HT-29 (cell line): ENCODE measurements around the gene INPP5J. TPM values are rescaled to one million over a fixed set of nuclear protein-coding genes. Genes with fewer than 3 reads are reported as not detected.

ENCODE experiments used
- DNase-seq: peaks from one replicate; pipeline ENCODE4 v3.0.0-alpha.2; 2015; ENCODE audit warnings: low spot score
- total RNA-seq: library from RNA; depleted of rRNA; stranded (reverse); fragments of >200 nt; shearing (Covaris generic); gene quantifications from 2 replicates; pipeline ENCODE4 v1.2.3, GENCODE V29; 2014

INPP5J gene
- total RNA-seq, 1 experiment from 2014 or later: 1.8 TPM

- no peak for DNase-seq
Observed at GRCh38 chr22:31123292-31123602, 481 bp downstream of the INPP5J start.

GRCh38 chr22:31124290-31124689, 1.5 kb downstream of the INPP5J start:
- no peak for DNase-seq

- DNase-seq: no peak
Observed at GRCh38 chr22:31124811-31125465, 2.2 kb downstream of the INPP5J start.

- no peak for DNase-seq
Observed at GRCh38 chr22:31125521-31126117, 2.9 kb downstream of the INPP5J start.

GRCh38 chr22:31126128-31126868, 3.5 kb downstream of the INPP5J start:
- DNase-seq: no peak

GRCh38 chr22:31126869-31127175, 4.1 kb downstream of the INPP5J start:
- no peak for DNase-seq

- no peak for DNase-seq
Observed at GRCh38 chr22:31127181-31127772, 4.5 kb downstream of the INPP5J start.

- DNase-seq: no peak
Observed at GRCh38 chr22:31128156-31128555, 5.4 kb downstream of the INPP5J start.

- no peak for DNase-seq
Observed at GRCh38 chr22:31130873-31131272, 8.1 kb downstream of the INPP5J start.

GRCh38 chr22:31133911-31134310, 11.1 kb downstream of the INPP5J start:
- DNase-seq: no peak

- no peak for DNase-seq
Observed at GRCh38 chr22:31134688-31135087, 11.9 kb downstream of the INPP5J start.

GRCh38 chr22:31135706-31136105, 12.9 kb downstream of the INPP5J start:
- DNase-seq: no peak

GRCh38 chr22:31136155-31136554, 13.4 kb downstream of the INPP5J start:
- DNase-seq: no peak

- no peak for DNase-seq
Observed at GRCh38 chr22:31136711-31137110, 13.9 kb downstream of the INPP5J start.

GRCh38 chr22:31137721-31138120, 15.0 kb downstream of the INPP5J start:
- DNase-seq: no peak

- no peak for DNase-seq
Observed at GRCh38 chr22:31138126-31138525, 15.4 kb downstream of the INPP5J start.

GRCh38 chr22:31139066-31139465, 16.3 kb downstream of the INPP5J start:
- DNase-seq: no peak

- DNase-seq: no peak
Observed at GRCh38 chr22:31139866-31140716, 17.3 kb downstream of the INPP5J start, which contains the start of gene PLA2G3. Gene PLA2G3, minus strand, starts transcription at chr22:31140508. Its CDS starts 154 bp downstream, at chr22:31140354.

- no peak for DNase-seq
Observed at GRCh38 chr22:31140746-31141145, 18.0 kb downstream of the INPP5J start.

GRCh38 chr22:31141551-31141950, 18.8 kb downstream of the INPP5J start:
- DNase-seq: no peak

- no peak for DNase-seq
Observed at GRCh38 chr22:31142285-31142684, 19.5 kb downstream of the INPP5J start.

GRCh38 chr22:31143038-31143437, 20.3 kb downstream of the INPP5J start:
- DNase-seq: no peak
